Endothelial cell (in vitro differentiated cells): ENCODE results near the gene SIRT2. TPM values are rescaled to one million over a fixed set of nuclear protein-coding genes. Genes with fewer than 3 reads are reported as not detected.
"Not testable (repeated sequence)": the region's sequence is repeated elsewhere in the genome, so short reads cannot be mapped to it uniquely, and the experiment has no call there.

Experiments
- DNase-seq: peaks from one replicate; pipeline ENCODE4 v3.0.0; 2021; ENCODE audit warnings: low spot score
- H3K27ac Mint-ChIP-seq: one replicate; pipeline ENCODE4 v1.8.0; 2021; ENCODE audit warnings: mixed read lengths, inconsistent platforms; ENCODE audit not compliant: unreplicated experiment
- H3K27me3 Mint-ChIP-seq: one replicate; pipeline ENCODE4 v1.8.0; 2021; ENCODE audit warnings: mild to moderate bottlenecking, moderate library complexity, mixed read lengths, inconsistent platforms; ENCODE audit not compliant: unreplicated experiment
- H3K36me3 Mint-ChIP-seq: one replicate; pipeline ENCODE4 v1.8.0; 2021; ENCODE audit warnings: mild to moderate bottlenecking, low read depth, mixed read lengths, inconsistent platforms; ENCODE audit not compliant: unreplicated experiment
- H3K4me1 Mint-ChIP-seq: one replicate; pipeline ENCODE4 v1.8.0; 2021; ENCODE audit warnings: mild to moderate bottlenecking, mixed read lengths, inconsistent platforms; ENCODE audit not compliant: unreplicated experiment
- H3K4me3 Mint-ChIP-seq: one replicate; pipeline ENCODE4 v1.8.0; 2021; ENCODE audit warnings: mild to moderate bottlenecking, mixed read lengths, inconsistent platforms; ENCODE audit not compliant: unreplicated experiment
- H3K9me3 Mint-ChIP-seq: one replicate; pipeline ENCODE4 v1.8.0; 2021; ENCODE audit warnings: mixed read lengths, inconsistent platforms; ENCODE audit not compliant: unreplicated experiment
- CTCF ChIP-seq: fragments of 200-600 bp; sonication (generic); IDR thresholded peaks from one replicate; pipeline ENCODE4 v1.5.0; 2021; ENCODE audit warnings: antibody characterized with exemption; ENCODE audit not compliant: unreplicated experiment
- total RNA-seq: library from RNA; stranded (reverse); fragmentation: NEBNext Ultra II Directional; extraction: Animal tissue kit (Norgen Biotek cat#: 25700); gene quantifications from one replicate; pipeline ENCODE4 v1.2.1, GENCODE V29; 2021; ENCODE audit not compliant: unreplicated experiment

The SIRT2 gene
- total RNA-seq, 1 donor from 2014 or later: 45.9 TPM

- Mint-ChIP-seq H3K27me3 (peaks cover 6% of the 10 kb centered on the region), H3K4me1 (no peaks in the 10 kb centered on the region), H3K36me3 (peaks cover 11% of the 10 kb centered on the region), H3K9me3 (no peaks in the 10 kb centered on the region), H3K27ac (no peak overlapping the region), H3K4me3 (no peak overlapping the region)
- TF ChIP-seq CTCF: no peak
- DNase-seq: no peak
Observed at GRCh38 chr19:38890686-38891085, 8.7 kb downstream of the SIRT2 start.

DNA sequence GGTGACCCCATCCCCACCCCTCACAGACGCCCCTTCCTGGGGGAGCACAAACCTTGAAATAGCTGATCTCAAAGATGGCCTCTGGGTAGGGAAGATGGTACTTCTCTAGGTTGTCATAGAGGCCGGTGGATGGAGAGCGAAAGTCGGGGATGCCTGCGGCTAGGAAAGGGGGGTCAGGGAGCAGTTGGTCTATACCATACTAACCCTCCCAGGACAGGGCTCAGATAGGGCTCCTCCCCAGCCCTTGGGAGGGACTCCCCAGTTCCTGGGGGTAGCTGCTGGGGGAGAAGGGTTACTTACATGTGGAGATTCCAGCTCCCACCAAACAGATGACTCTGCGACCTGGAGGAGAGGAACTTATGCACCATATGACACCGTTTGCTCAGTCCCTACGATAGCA is 9.6 kb downstream of the SIRT2 start:
- Mint-ChIP-seq H3K4me3 (no peak overlapping the region), H3K9me3 (no peaks in the 10 kb centered on the region), H3K27ac (no peak overlapping the region), H3K4me1 (no peaks in the 10 kb centered on the region), H3K27me3 (peaks cover 5% of the 10 kb centered on the region), H3K36me3 (peaks cover 10% of the 10 kb centered on the region)
- no peak for DNase-seq
- TF ChIP-seq CTCF: no peak

DNA sequence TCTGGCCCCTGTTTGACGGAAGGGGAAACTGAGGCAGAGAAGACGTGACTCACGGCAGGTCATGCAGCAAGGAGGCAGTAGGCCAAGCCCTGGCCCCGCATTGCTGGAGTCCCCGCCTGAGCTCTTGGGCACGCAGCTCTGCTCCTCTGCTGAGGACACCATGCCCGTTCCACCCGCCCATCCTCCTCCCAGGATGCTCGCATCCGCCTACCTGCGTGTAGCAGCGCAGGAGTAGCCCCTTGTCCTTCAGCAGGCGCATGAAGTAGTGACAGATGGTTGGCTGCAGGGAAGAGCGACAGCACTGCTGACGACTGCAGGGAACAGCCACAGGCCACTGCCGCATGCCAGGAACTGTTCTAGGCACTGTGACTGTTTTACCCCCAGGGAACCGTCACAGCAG is 10.5 kb downstream of the SIRT2 start:
- Mint-ChIP-seq H3K27me3 (peaks cover 2% of the 10 kb centered on the region), H3K27ac (no peak overlapping the region), H3K4me3 (no peak overlapping the region), H3K4me1 (no peaks in the 10 kb centered on the region), H3K9me3 (no peaks in the 10 kb centered on the region), H3K36me3 (peaks cover 7% of the 10 kb centered on the region)
- DNase-seq: no peak
- no peak for TF ChIP-seq CTCF

GRCh38 chr19:38884691-38885090 is 14.7 kb downstream of the SIRT2 start:
- not testable (repeated sequence) for H3K9me3 Mint-ChIP-seq, H3K27me3 Mint-ChIP-seq, H3K36me3 Mint-ChIP-seq, H3K4me3 Mint-ChIP-seq, H3K4me1 Mint-ChIP-seq, DNase-seq, H3K27ac Mint-ChIP-seq

DNA sequence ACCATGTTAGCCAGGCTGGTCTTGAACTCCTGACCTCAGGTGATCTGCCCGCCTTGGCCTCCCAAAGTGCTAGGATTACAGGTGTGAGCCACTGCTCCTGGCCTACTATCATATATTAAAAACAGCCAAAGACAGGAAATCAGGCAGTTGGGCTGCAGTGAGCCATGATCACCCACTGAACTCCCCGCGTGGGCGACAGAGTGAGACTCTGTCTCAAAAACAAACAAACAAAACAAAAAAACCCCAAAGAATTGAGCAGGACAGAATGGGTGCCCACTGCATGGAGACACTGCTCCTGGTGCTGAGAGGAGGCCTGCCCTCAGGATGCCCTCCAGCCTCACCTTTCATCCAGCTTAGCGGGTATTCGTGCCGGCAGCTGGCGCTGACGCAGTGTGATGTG is 16.1 kb downstream of the SIRT2 start:
- Mint-ChIP-seq H3K4me3 (no peak overlapping the region), H3K36me3 (peaks cover 7% of the 10 kb centered on the region), H3K27ac (no peak overlapping the region), H3K9me3 (no peaks in the 10 kb centered on the region), H3K4me1 (peaks cover 6% of the 10 kb centered on the region), H3K27me3 (peaks cover 2% of the 10 kb centered on the region)
- DNase-seq: no peak
- no peak for TF ChIP-seq CTCF
